SK-N-SH (cell line): ENCODE measurements around the gene HHIP. TPM values are rescaled to one million over a fixed set of nuclear protein-coding genes. Genes with fewer than 3 reads are reported as not detected.

Experiments
- CTCF ChIA-PET: fragments of 300-600, 350-600 bp; formaldehyde crosslinking; extraction: SDS; loops from one replicate; lab custom pipeline; 2021; lab: Yijun Ruan, JAX
- POLR2A ChIA-PET: fragments of 350-600 bp; sonication (Branson Sonifier 250); formaldehyde crosslinking; extraction: SDS; loops from one replicate; lab custom pipeline; 2020; ENCODE audit warnings: antibody characterized with exemption, inconsistent platforms; lab: Yijun Ruan, JAX
- DNase-seq: peaks from one replicate; pipeline ENCODE4 v3.0.0; 2012
- H2AFZ ChIP-seq: fragments of 200-600 bp; sonication (generic); 2 replicates; pipeline ENCODE4 v1.8.1; 2016; ENCODE audit warnings: antibody characterized with exemption, mild to moderate bottlenecking, low read depth
- H3F3A ChIP-seq: fragments of 200-600 bp; sonication (generic); replicated peaks from 2 replicates; pipeline ENCODE3; 2016; ENCODE audit warnings: antibody characterized with exemption, mild to moderate bottlenecking; ENCODE audit not compliant: insufficient read depth
- H3K27ac ChIP-seq, 2 experiments: fragments of 200-500 bp in 1 of 2; fragments of 200-600 bp in 1 of 2; sonication (Bioruptor generic) in 1 of 2; sonication (generic), shearing (Covaris generic) in 1 of 2; 2 replicates each; pipeline versions ENCODE4 v1.5.1 to v1.6.1; 2014 to 2016; ENCODE audit warnings: low read depth in 2 of 2, inconsistent platforms in 1 of 2, low read length in 1 of 2, mild to moderate bottlenecking in 1 of 2, mixed read lengths in 1 of 2
- H3K27me3 ChIP-seq: fragments of 200-600 bp; sonication (generic), shearing (Covaris generic); 2 replicates; pipeline ENCODE4 v1.6.1; 2016; ENCODE audit warnings: mixed run types; ENCODE audit not compliant: insufficient read depth
- H3K36me3 ChIP-seq, 2 experiments: fragments of 200-500 bp in 1 of 2; fragments of 200-600 bp in 1 of 2; sonication (Bioruptor generic) in 1 of 2; sonication (generic) in 1 of 2; replicated peaks in 1 of 2; 2 replicates each; pipeline versions ENCODE3 to v1.5.1; 2014 to 2016; ENCODE audit warnings: low read length in 1 of 2, mild to moderate bottlenecking in 1 of 2; ENCODE audit not compliant: insufficient read depth in 2 of 2, control insufficient read depth in 1 of 2
- H3K4me1 ChIP-seq, 2 experiments: fragments of 200-500 bp in 1 of 2; fragments of 200-600 bp in 1 of 2; sonication (Bioruptor generic) in 1 of 2; sonication (generic), shearing (Covaris generic) in 1 of 2; 2 replicates each; pipeline versions ENCODE4 v1.5.1 to v1.6.1; 2014 to 2016; ENCODE audit warnings: low read depth in 1 of 2, low read length in 1 of 2, mixed run types in 1 of 2; ENCODE audit not compliant: insufficient read depth in 2 of 2, control insufficient read depth in 1 of 2
- H3K4me2 ChIP-seq: fragments of 200-600 bp; sonication (generic), shearing (Covaris generic); 2 replicates; pipeline ENCODE4 v1.6.1; 2017; ENCODE audit warnings: mixed run types
- H3K4me3 ChIP-seq, 2 experiments: fragments of 200-500 bp in 1 of 2; fragments of 200-600 bp in 1 of 2; sonication (Bioruptor generic) in 1 of 2; sonication (generic), shearing (Covaris generic) in 1 of 2; 2 replicates each; pipeline versions ENCODE4 v1.5.1 to v1.8.1; 2014 to 2016; ENCODE audit warnings: low read depth in 2 of 2, inconsistent platforms in 1 of 2, low read length in 1 of 2, mild to moderate bottlenecking in 1 of 2, mixed read lengths in 1 of 2, moderate library complexity in 1 of 2
- H3K79me2 ChIP-seq: fragments of 200-600 bp; sonication (generic); 2 replicates; pipeline ENCODE4 v1.8.1; 2017; ENCODE audit warnings: mild to moderate bottlenecking; ENCODE audit not compliant: insufficient read depth
- H3K9ac ChIP-seq: fragments of 200-600 bp; sonication (generic); 2 replicates; pipeline ENCODE4 v1.6.1; 2017; ENCODE audit warnings: mixed run types
- H3K9me2 ChIP-seq: fragments of 200-600 bp; sonication (generic); 2 replicates; pipeline ENCODE4 v1.6.1; 2017; ENCODE audit warnings: mixed run types
- H3K9me3 ChIP-seq: fragments of 200-600 bp; sonication (generic); 2 replicates; pipeline ENCODE4 v1.6.1; 2017; ENCODE audit warnings: mixed run types, mild to moderate bottlenecking, moderate library complexity
- H4K20me1 ChIP-seq: fragments of 200-600 bp; sonication (generic); 2 replicates; pipeline ENCODE4 v1.6.1; 2017; ENCODE audit warnings: mild to moderate bottlenecking, mixed run types; ENCODE audit not compliant: insufficient read depth
- FOXJ3 ChIP-seq: sonication (generic); formaldehyde crosslinking; IDR thresholded peaks from 2 replicates; pipeline ENCODE4 v1.5.1; 2020; ENCODE audit warnings: mild to moderate bottlenecking, missing genetic modification reagents
- FOXM1 ChIP-seq: IDR thresholded peaks from 2 replicates; pipeline ENCODE4 v1.4.0; 2012; ENCODE audit warnings: low read depth, mild to moderate bottlenecking
- GABPA ChIP-seq: IDR thresholded peaks from 2 replicates; pipeline ENCODE4 v1.4.0; 2012; ENCODE audit warnings: low read depth, mild to moderate bottlenecking
- IRF3 ChIP-seq: fragments of 150-350 bp; IDR thresholded peaks from 2 replicates; pipeline ENCODE4 v1.6.1; 2016; ENCODE audit warnings: mild to moderate bottlenecking, low read depth, low read length
- POLR2AphosphoS5 ChIP-seq: IDR thresholded peaks from 2 replicates; pipeline ENCODE4 v1.6.1; 2012; ENCODE audit warnings: low read depth, low read length
- REST ChIP-seq: IDR thresholded peaks from 2 replicates; pipeline ENCODE4 v1.6.1; 2012; ENCODE audit warnings: mild to moderate bottlenecking, low read depth, low read length, moderate library complexity
- RXRA ChIP-seq: IDR thresholded peaks from 2 replicates; pipeline ENCODE4 v1.4.0; 2012; ENCODE audit warnings: low read depth, mild to moderate bottlenecking, borderline replicate concordance
- SIN3A ChIP-seq: IDR thresholded peaks from 2 replicates; pipeline ENCODE4 v1.6.1; 2012; ENCODE audit warnings: low read depth, mild to moderate bottlenecking, low read length, moderate library complexity, borderline replicate concordance
- WGBS: methylation state at CpG from one replicate; pipeline ENCODE4 v1.1.6; 2017; ENCODE audit warnings: low lambda C conversion rate; 5-methylcytosine and 5-hydroxymethylcytosine counted together
- polyA plus RNA-seq, 3 experiments: library from polyadenylated mRNA; depleted of rRNA; stranded (reverse); fragments of >200 nt; gene quantifications; 2 replicates each; pipeline ENCODE4 v1.2.3, GENCODE V29; 2012
- TF ChIP-seq, protein P1 (sequence below): IDR thresholded peaks from 2 replicates; pipeline ENCODE4 v1.4.0; 2012; ENCODE audit warnings: low read depth, borderline replicate concordance
- TF ChIP-seq, protein P2 (sequence below): fragments of 150-350 bp; IDR thresholded peaks from 2 replicates; pipeline ENCODE4 v1.6.1; 2017; ENCODE audit warnings: antibody characterized with exemption, low read length, low read depth, borderline replicate concordance

The HHIP gene
- polyA plus RNA-seq, 1 of the 3 experiments (the other 2 are of a cell fraction) = 3.5 TPM

DNA sequence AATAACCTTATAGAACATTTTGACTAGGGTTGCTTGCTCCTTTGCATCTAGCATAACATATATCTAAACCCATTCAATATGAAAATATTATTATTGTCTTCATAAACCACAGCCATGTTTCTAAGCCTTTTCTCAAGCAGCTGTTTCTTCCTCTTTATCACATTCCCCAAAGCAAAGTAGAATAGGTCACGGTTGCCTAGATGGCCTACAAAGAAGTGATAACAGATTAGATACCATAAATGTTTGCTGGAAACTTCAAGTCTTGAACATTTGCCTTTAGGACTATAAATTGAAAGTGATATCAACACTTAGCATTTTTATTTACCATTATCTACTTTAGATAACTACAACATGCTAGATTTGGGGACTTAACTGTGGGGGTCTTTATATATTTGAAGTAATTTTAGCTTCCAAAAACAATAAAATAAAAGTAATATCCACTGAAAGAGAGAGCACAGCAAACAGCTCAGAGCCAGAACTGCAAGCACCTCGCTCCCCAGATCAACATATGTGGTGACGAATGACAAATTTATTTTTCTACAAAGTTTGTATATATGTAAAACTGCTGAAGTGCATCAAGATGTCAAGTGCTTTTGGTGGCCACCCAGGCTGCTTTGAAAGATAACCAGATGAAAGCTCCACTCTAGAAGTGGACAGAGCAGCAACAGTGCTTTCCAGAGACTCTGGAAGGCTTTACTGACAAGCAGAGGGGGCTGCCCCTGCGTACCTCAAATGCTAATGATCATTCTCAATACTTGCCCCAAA lies 8.0 kb downstream of the HHIP start:
- H3K79me2 ChIP-seq = peaks cover 31% of the 10 kb centered on the region

More for the DNA sequence above, 8.0 kb downstream of the HHIP start:
- ChIA-PET POLR2A (no interaction called here), CTCF (no interaction called here)
- H4K20me1 ChIP-seq = no peaks in the 10 kb centered on the region
- WGBS = 4% methylated on average over 4 of the region's 4 CpGs
- peaks cover 4% of the 10 kb centered on the region for H3F3A ChIP-seq
- H3K9ac ChIP-seq = no peak overlapping the region
- no peaks in the 10 kb centered on the region for H3K9me2 ChIP-seq
- DNase-seq = no peak
- H3K27ac ChIP-seq = no peak overlapping the region
- peaks cover 0 to 7% of the 10 kb centered on the region in 2 experiments for H3K36me3 ChIP-seq
- H3K4me1 ChIP-seq = no peaks in the 10 kb centered on the region
- H3K9me3 ChIP-seq = no peaks in the 10 kb centered on the region
- no peak overlapping the region for H3K4me3 ChIP-seq
- H2AFZ ChIP-seq = no peak overlapping the region
- TF ChIP-seq POLR2AphosphoS5 = no peak
- no peak for TF ChIP-seq IRF3
- no peak for TF ChIP-seq RXRA
- TF ChIP-seq, protein P1, sequence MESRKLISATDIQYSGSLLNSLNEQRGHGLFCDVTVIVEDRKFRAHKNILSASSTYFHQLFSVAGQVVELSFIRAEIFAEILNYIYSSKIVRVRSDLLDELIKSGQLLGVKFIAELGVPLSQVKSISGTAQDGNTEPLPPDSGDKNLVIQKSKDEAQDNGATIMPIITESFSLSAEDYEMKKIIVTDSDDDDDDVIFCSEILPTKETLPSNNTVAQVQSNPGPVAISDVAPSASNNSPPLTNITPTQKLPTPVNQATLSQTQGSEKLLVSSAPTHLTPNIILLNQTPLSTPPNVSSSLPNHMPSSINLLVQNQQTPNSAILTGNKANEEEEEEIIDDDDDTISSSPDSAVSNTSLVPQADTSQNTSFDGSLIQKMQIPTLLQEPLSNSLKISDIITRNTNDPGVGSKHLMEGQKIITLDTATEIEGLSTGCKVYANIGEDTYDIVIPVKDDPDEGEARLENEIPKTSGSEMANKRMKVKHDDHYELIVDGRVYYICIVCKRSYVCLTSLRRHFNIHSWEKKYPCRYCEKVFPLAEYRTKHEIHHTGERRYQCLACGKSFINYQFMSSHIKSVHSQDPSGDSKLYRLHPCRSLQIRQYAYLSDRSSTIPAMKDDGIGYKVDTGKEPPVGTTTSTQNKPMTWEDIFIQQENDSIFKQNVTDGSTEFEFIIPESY = no peak
- TF ChIP-seq SIN3A = no peak
- no peak for TF ChIP-seq REST
- TF ChIP-seq GABPA = no peak
- no peak for TF ChIP-seq FOXJ3
- TF ChIP-seq, protein P2, sequence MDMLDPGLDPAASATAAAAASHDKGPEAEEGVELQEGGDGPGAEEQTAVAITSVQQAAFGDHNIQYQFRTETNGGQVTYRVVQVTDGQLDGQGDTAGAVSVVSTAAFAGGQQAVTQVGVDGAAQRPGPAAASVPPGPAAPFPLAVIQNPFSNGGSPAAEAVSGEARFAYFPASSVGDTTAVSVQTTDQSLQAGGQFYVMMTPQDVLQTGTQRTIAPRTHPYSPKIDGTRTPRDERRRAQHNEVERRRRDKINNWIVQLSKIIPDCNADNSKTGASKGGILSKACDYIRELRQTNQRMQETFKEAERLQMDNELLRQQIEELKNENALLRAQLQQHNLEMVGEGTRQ = no peak
- TF ChIP-seq FOXM1 = no peak
- no peak overlapping the region for H3K4me2 ChIP-seq
- no peaks in the 10 kb centered on the region for H3K27me3 ChIP-seq
